GM18526 (cell line): ENCODE data around the gene NPNT.

Experiments
- POLR2A ChIP-seq: IDR thresholded peaks from 3 replicates; pipeline ENCODE4 v1.6.1; 2011; ENCODE audit not compliant: insufficient read length; ENCODE audit errors: extremely low read depth

Gene NPNT

GRCh38 chr4:105950701-105951100 is 55.4 kb downstream of the NPNT start:
- TF ChIP-seq POLR2A = no peak

- TF ChIP-seq POLR2A = no peak
Measured at GRCh38 chr4:105951198-105951597, 55.9 kb downstream of the NPNT start.

- no peak for TF ChIP-seq POLR2A
Measured at GRCh38 chr4:105952591-105952990, 57.3 kb downstream of the NPNT start.

DNA sequence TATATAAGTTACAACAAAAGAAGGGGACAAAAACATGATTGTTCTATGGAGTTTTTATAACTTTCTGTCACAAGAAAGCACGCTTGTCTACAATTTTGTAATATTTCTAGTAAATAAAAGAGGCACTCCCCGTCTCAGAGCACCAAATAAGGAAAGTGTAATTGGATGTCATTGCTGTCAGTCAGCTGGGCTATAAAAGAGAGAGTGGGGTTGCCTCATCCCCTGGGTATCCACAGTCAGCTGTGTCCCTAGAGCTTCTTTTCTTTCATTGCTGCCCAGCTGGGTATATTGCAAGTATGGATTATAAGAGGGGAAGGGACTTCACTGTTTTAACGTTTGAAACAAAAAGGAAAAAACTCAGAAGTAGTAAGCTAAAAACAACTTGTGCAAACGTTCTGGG is 61.3 kb downstream of the NPNT start:
- no peak for TF ChIP-seq POLR2A

DNA sequence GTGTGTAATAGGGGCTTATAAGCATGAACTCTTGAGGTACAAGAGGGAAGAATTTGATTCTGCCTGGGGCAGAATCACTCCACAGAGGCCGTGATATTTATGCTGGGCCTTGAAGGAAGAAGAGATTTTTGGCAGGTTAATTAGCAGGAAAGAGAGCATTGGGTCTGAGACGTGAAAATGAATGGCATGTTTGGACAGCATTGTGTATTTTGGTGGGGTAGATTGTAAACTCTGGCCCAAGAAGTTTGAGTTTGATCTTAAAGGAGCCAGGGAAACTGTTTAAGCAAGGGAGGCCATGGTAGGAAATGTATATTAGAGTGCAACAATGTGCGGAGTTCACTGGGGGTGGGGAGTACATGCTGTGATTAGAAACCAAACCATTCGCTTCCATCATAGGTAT is 62.4 kb downstream of the NPNT start:
- no peak for TF ChIP-seq POLR2A

GRCh38 chr4:105963461-105964400 is 68.5 kb downstream of the NPNT start:
- no peak for TF ChIP-seq POLR2A

GRCh38 chr4:105965183-105965800 is 70.0 kb downstream of the NPNT start:
- TF ChIP-seq POLR2A = no peak

GRCh38 chr4:105966051-105966450 is 70.8 kb downstream of the NPNT start:
- TF ChIP-seq POLR2A = no peak

GRCh38 chr4:105967058-105967658 is 71.9 kb downstream of the NPNT start:
- no peak for TF ChIP-seq POLR2A

GRCh38 chr4:105969575-105969974 is 74.3 kb downstream of the NPNT start:
- TF ChIP-seq POLR2A = no peak

- no peak for TF ChIP-seq POLR2A
Measured at GRCh38 chr4:105970371-105970770, 75.1 kb downstream of the NPNT start.

DNA sequence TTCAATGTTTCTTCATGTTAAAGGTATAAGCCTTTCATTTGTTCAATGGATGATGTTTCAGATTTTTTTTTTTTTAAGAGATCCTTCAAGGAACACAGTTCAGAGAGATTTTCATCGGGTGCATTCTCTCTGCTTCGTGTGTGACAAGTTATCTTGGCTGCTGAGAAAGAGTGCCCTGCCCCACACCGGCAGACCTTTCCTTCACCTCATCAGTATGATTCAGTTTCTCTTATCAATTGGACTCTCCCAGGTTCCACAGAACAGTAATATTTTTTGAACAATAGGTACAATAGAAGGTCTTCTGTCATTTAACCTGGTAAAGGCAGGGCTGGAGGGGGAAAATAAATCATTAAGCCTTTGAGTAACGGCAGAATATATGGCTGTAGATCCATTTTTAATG is 75.8 kb downstream of the NPNT start:
- no peak for TF ChIP-seq POLR2A

- TF ChIP-seq POLR2A = no peak
Measured at GRCh38 chr4:105972946-105973621, 77.8 kb downstream of the NPNT start.

DNA sequence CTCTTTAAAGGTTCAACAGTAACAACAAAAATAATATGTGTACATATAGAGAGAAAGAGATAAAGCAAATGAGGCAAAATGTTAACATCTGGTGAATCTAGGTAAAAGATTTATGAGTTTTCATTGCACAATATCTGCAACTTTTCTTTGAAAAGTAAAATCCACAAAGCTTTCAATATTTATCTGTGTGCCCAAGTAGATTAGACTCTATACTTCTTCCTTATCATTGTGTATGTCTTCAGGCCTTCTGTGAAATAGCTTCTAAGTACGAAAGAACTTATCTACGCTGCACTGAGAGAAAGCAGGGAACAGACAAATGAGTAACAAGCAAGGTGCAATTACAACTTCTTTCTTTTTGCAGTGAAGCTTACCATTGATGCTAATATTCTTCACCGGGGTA is 81.6 kb downstream of the NPNT start:
- TF ChIP-seq POLR2A = no peak

DNA sequence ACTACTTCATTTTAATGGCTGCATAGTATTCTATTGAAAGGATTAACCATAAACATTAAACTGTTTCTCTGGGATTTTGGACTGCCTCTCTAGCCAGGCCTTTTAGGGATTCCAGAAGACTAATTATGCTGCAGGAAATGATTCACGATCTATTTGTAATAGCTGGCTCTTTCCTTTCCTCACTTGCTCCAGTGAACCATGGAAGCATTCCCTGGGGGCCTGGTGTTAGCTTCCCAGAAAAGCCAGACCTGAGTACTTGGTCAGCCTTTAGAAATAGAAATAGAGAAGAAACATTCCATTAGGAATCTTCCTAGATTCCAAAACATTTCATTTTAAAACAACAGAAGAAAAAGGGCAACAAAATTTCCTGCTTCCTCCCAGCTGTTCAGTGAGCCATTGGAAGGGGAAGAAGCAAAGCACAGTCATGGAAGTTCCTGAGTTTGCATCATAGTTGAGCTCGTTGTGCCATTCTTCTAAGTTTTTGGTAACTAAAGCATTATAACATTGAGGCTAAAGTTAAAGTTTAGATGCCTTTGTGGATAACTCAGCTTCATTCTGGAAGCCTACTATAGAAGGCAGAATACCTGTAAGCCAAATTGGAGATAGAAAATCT is 83.5 kb downstream of the NPNT start:
- no peak for TF ChIP-seq POLR2A
